ENCODE measurements around the gene MTA3. TPM values are rescaled to one million over a fixed set of nuclear protein-coding genes. Genes with fewer than 3 reads are reported as not detected.
"Not testable (repeated sequence)": the region's sequence is repeated elsewhere in the genome, so short reads cannot be mapped to it uniquely, and the experiment has no call there.

Gene MTA3
- total and polyA plus RNA-seq, 2 donors (not counting 1 experiment from before 2014, with no cell fraction given): 13.4 to 33.2 TPM

GRCh38 chr2:42639340-42640077 lies 71.1 kb downstream of the MTA3 start:
- DNase-seq (no peak), ATAC-seq (ENCODE audit: low read depth) (no peak)
- no peak overlapping the region for H3K27ac Mint-ChIP-seq
- Histone ChIP-seq H3K4me3 (ENCODE audit: control extremely low read depth in 1 of 5, extremely low read depth in 1 of 5, insufficient read depth in 1 of 5, low read depth in 2 of 5, low read length in 4 of 5) (no peak overlapping the region), H3K9ac (ENCODE audit: low read length) (no peak overlapping the region), H2AFZ (ENCODE audit: insufficient read depth, low read depth, low read length, poor library complexity, severe bottlenecking) (no peak overlapping the region), H3K27me3 (replicated peaks in 1 of 4; ENCODE audit: control extremely low read depth in 1 of 4, control insufficient read depth in 3 of 4, insufficient read depth in 4 of 4, low read length in 3 of 4) (no peaks in the 10 kb centered on the region), H3K4me1 (ENCODE audit: control insufficient read depth in 2 of 2, insufficient read depth in 2 of 2, low read length in 2 of 2) (no peaks in the 10 kb centered on the region), H3K4me2 (replicated peaks; ENCODE audit: low read depth, low read length, poor library complexity, severe bottlenecking) (no peak overlapping the region), H4K20me1 (ENCODE audit: control insufficient read depth, insufficient read depth, low read length, poor library complexity, severe bottlenecking) (no peaks in the 10 kb centered on the region), H3K79me2 (ENCODE audit: control insufficient read depth, insufficient read depth, low read length) (no peaks in the 10 kb centered on the region), H3K36me3 (replicated peaks in 1 of 2; ENCODE audit: control extremely low read depth in 1 of 2, control insufficient read depth in 1 of 2, extremely low read depth in 1 of 2, insufficient read depth in 2 of 2, low read length in 1 of 2) (peaks cover 0 to 6% of the 10 kb centered on the region in 2 experiments), H3K9me3 (ENCODE audit: control extremely low read depth in 1 of 3, control insufficient read depth in 2 of 3, insufficient read depth in 1 of 3, low read length in 2 of 3) (no peaks in the 10 kb centered on the region), H3K27ac (ENCODE audit: low read length in 2 of 2) (no peak overlapping the region)
- intact Hi-C loops (cut with micrococcal nuclease): no loop called here
- H3K4me3 Mint-ChIP-seq: no peak overlapping the region
- H3K9me3 Mint-ChIP-seq (ENCODE audit: insufficient read depth): no peaks in the 10 kb centered on the region
- ChIA-PET POLR2A (no interaction called here), CTCF (interaction anchor here (1.1 kb wide), 1 partner anchor 126 kb away, joined by 3 read pairs; no protein-coding TSS in a partner anchor)
- H3K27me3 Mint-ChIP-seq: no peaks in the 10 kb centered on the region
- H3K4me1 Mint-ChIP-seq: peaks cover 5% of the 10 kb centered on the region
- no peak for TF ChIP-seq EZH2 (IDR thresholded peaks at IDR 0.05; ENCODE audit: borderline replicate concordance, insufficient read depth, low read depth, low read length, poor library complexity, severe bottlenecking)
- TF ChIP-seq CTCF (IDR thresholded peaks at IDR 0.05): no peak
- WGBS (ENCODE audit: insufficient coverage): 80% methylated on average over 1 of the region's 5 CpGs

GRCh38 chr2:42640261-42640660 lies 71.8 kb downstream of the MTA3 start:
- intact Hi-C loops (cut with micrococcal nuclease): no loop called here
- H3K27ac Mint-ChIP-seq: no peak overlapping the region
- no peaks in the 10 kb centered on the region for H3K4me1 ChIP-seq (ENCODE audit: control insufficient read depth in 2 of 2, insufficient read depth in 2 of 2, low read length in 2 of 2)
- no peak overlapping the region for H3K4me2 ChIP-seq (replicated peaks; ENCODE audit: low read depth, low read length, poor library complexity, severe bottlenecking)
- H3K4me3 ChIP-seq (ENCODE audit: control extremely low read depth in 1 of 5, extremely low read depth in 1 of 5, insufficient read depth in 1 of 5, low read depth in 2 of 5, low read length in 4 of 5): no peak overlapping the region
- H3K79me2 ChIP-seq (ENCODE audit: control insufficient read depth, insufficient read depth, low read length): no peaks in the 10 kb centered on the region
- H3K36me3 ChIP-seq (replicated peaks in 1 of 2; ENCODE audit: control extremely low read depth in 1 of 2, control insufficient read depth in 1 of 2, extremely low read depth in 1 of 2, insufficient read depth in 2 of 2, low read length in 1 of 2): peaks cover 0 to 6% of the 10 kb centered on the region in 2 experiments
- 100% methylated on average over 1 of the region's 1 CpG for WGBS (ENCODE audit: insufficient coverage)
- ChIA-PET CTCF (no interaction called here), POLR2A (no interaction called here)
- H3K9me3 Mint-ChIP-seq (ENCODE audit: insufficient read depth): no peaks in the 10 kb centered on the region
- H3K9ac ChIP-seq (ENCODE audit: low read length): no peak overlapping the region
- H3K4me1 Mint-ChIP-seq: peaks cover 5% of the 10 kb centered on the region
- no peaks in the 10 kb centered on the region for H3K27me3 ChIP-seq (replicated peaks in 1 of 4; ENCODE audit: control extremely low read depth in 1 of 4, control insufficient read depth in 3 of 4, insufficient read depth in 4 of 4, low read length in 3 of 4)
- H4K20me1 ChIP-seq (ENCODE audit: control insufficient read depth, insufficient read depth, low read length, poor library complexity, severe bottlenecking): no peaks in the 10 kb centered on the region
- H3K27ac ChIP-seq (ENCODE audit: low read length in 2 of 2): no peak overlapping the region
- no peak for DNase-seq
- no peaks in the 10 kb centered on the region for H3K9me3 ChIP-seq (ENCODE audit: control extremely low read depth in 1 of 3, control insufficient read depth in 2 of 3, insufficient read depth in 1 of 3, low read length in 2 of 3)
- no peak overlapping the region for H2AFZ ChIP-seq (ENCODE audit: insufficient read depth, low read depth, low read length, poor library complexity, severe bottlenecking)
- TF ChIP-seq EZH2 (IDR thresholded peaks at IDR 0.05; ENCODE audit: borderline replicate concordance, insufficient read depth, low read depth, low read length, poor library complexity, severe bottlenecking): no peak
- no peak for TF ChIP-seq CTCF (IDR thresholded peaks at IDR 0.05)
- no peak overlapping the region for H3K4me3 Mint-ChIP-seq
- ATAC-seq (ENCODE audit: low read depth): no peak
- no peaks in the 10 kb centered on the region for H3K27me3 Mint-ChIP-seq

GRCh38 chr2:42642371-42642770 lies 73.9 kb downstream of the MTA3 start:
- ATAC-seq (ENCODE audit: low read depth); H4K20me1 ChIP-seq (ENCODE audit: control insufficient read depth, insufficient read depth, low read length, poor library complexity, severe bottlenecking); H3K27me3 Mint-ChIP-seq; POLR2A ChIA-PET; H3K4me3 Mint-ChIP-seq; H3K4me1 Mint-ChIP-seq; intact Hi-C loops (cut with micrococcal nuclease); H3K36me3 ChIP-seq (replicated peaks in 1 of 2; ENCODE audit: control extremely low read depth in 1 of 2, control insufficient read depth in 1 of 2, extremely low read depth in 1 of 2, insufficient read depth in 2 of 2, low read length in 1 of 2); DNase-seq; H3K4me3 ChIP-seq (ENCODE audit: control extremely low read depth in 1 of 5, extremely low read depth in 1 of 5, insufficient read depth in 1 of 5, low read depth in 2 of 5, low read length in 4 of 5); H3K9ac ChIP-seq (ENCODE audit: low read length); H3K27me3 ChIP-seq (replicated peaks in 1 of 4; ENCODE audit: control extremely low read depth in 1 of 4, control insufficient read depth in 3 of 4, insufficient read depth in 4 of 4, low read length in 3 of 4); H3K27ac ChIP-seq (ENCODE audit: low read length in 2 of 2); H2AFZ ChIP-seq (ENCODE audit: insufficient read depth, low read depth, low read length, poor library complexity, severe bottlenecking); H3K4me2 ChIP-seq (replicated peaks; ENCODE audit: low read depth, low read length, poor library complexity, severe bottlenecking); H3K9me3 Mint-ChIP-seq (ENCODE audit: insufficient read depth); H3K27ac Mint-ChIP-seq; H3K9me3 ChIP-seq (ENCODE audit: control extremely low read depth in 1 of 3, control insufficient read depth in 2 of 3, insufficient read depth in 1 of 3, low read length in 2 of 3); H3K4me1 ChIP-seq (ENCODE audit: control insufficient read depth in 2 of 2, insufficient read depth in 2 of 2, low read length in 2 of 2); H3K79me2 ChIP-seq (ENCODE audit: control insufficient read depth, insufficient read depth, low read length): not testable (repeated sequence)
- CTCF ChIA-PET: interaction anchor here (0.7 kb wide), 1 partner anchor 102 kb away, joined by 6 read pairs; no protein-coding TSS in a partner anchor
- no CpG with 5 or more reads among the region's 2 CpGs for WGBS (ENCODE audit: insufficient coverage)

Measured in B cell (primary cell).